Dendritic cell treated with granulocyte-macrophage colony-stimulating factor and Interleukin-4, amounts not matched to agents 40 ng/mL and 50 ng/mL, for 4 days (primary cell): ENCODE data around the gene THUMPD2.
"Not testable (repeated sequence)": the region's sequence is repeated elsewhere in the genome, so short reads cannot be mapped to it uniquely, and the experiment has no call there.

ENCODE experiments used
- H3K27ac Mint-ChIP-seq: one replicate; pipeline ENCODE4 v1.8.0; 2022; ENCODE audit warnings: mild to moderate bottlenecking, mixed read lengths
- H3K27me3 Mint-ChIP-seq: one replicate; pipeline ENCODE4 v1.8.0; 2022; ENCODE audit warnings: mild to moderate bottlenecking, mixed read lengths
- H3K36me3 Mint-ChIP-seq: one replicate; pipeline ENCODE4 v1.8.0; 2022; ENCODE audit warnings: low read depth, mixed read lengths
- H3K4me1 Mint-ChIP-seq: one replicate; pipeline ENCODE4 v1.8.0; 2022; ENCODE audit warnings: low read depth, mixed read lengths
- H3K4me3 Mint-ChIP-seq: one replicate; pipeline ENCODE4 v1.8.0; 2022; ENCODE audit warnings: mild to moderate bottlenecking, moderate library complexity, mixed read lengths
- H3K9me3 Mint-ChIP-seq: one replicate; pipeline ENCODE4 v1.8.0; 2022; ENCODE audit warnings: mixed read lengths
- intact Hi-C: fragments of 100-400 bp; cut with micrococcal nuclease; formaldehyde crosslinking; loops from one replicate; pipeline ENCODE4 v1.15.0; 2022

The THUMPD2 gene

DNA sequence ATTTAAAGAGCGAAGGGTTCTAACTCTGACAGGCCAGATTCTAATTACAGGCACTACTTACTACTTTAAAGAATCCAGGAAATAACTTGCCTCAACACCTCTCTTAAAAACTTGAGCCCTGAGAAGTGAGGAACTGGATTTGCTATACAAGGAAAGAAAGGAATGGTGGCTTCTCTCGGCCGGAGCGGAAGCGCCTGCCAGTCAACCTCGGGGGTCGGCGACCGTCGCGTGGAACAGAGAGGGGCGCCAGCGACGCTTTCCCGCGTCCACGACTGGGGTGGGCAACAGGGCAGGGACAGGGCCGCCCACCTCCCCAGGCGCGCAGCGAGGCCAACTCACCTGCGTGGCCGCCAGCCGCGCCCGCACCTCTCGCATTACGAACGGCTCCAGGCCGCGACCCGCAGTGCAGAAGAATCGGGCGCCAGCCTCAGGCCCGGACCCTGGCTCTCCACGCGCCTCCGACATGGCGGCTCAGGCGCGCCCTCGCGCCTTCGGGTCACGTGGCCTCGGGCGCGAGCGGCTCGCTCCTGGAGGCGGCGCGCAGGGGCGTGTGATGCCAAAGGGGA, at the start of gene THUMPD2:
Gene THUMPD2 (minus strand): TSS at position 484 of the 566 bp plus-strand sequence. CDS start 19 bp downstream, at position 465.
- Mint-ChIP-seq H3K27ac (peak within 1 kb of the TSS; percentile 95), H3K27me3 (peaks cover 2% of the 10 kb centered on the region), H3K4me3 (peak within 1 kb of the TSS; percentile 88), H3K36me3 (peaks cover 7% of the 10 kb centered on the region), H3K9me3 (no peaks in the 10 kb centered on the region), H3K4me1 (peaks cover 62% of the 10 kb centered on the region)
- intact Hi-C loops = loop anchor here (5.0 kb wide), 1 partner anchor 342 kb away; the partner anchor contains the start of gene MAP4K3

DNA sequence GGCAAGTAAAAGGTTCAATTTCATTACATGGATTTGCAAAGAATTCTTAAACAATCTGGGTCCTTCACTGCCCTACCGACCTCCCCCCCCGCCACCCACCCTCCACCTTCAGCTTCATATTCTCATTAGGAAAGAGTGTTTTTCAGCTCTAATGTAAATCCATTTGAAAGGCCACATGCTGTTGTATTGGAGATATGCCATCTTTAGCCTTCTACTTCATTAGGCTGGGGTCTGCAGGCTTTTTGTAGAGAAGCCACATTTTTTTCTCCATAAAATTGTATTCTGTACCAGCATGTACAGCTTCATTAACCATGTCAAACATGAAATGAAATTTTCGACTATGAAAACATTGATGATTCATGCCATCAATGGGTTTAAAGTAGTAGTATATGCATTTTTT, 42.8 kb upstream of the THUMPD2 start:
- no peaks in the 10 kb centered on the region for H3K27me3 Mint-ChIP-seq
- no peak overlapping the region for H3K4me3 Mint-ChIP-seq
- H3K27ac Mint-ChIP-seq = no peak overlapping the region
- no peaks in the 10 kb centered on the region for H3K4me1 Mint-ChIP-seq
- intact Hi-C loops = no loop called here
- no peaks in the 10 kb centered on the region for H3K36me3 Mint-ChIP-seq
- H3K9me3 Mint-ChIP-seq = no peaks in the 10 kb centered on the region

- no peaks in the 10 kb centered on the region for H3K4me1 Mint-ChIP-seq
- H3K4me3 Mint-ChIP-seq = no peak overlapping the region
- intact Hi-C loops = no loop called here
- H3K27me3 Mint-ChIP-seq = no peaks in the 10 kb centered on the region
- no peaks in the 10 kb centered on the region for H3K36me3 Mint-ChIP-seq
- no peak overlapping the region for H3K27ac Mint-ChIP-seq
- H3K9me3 Mint-ChIP-seq = peaks cover 20% of the 10 kb centered on the region
Measured at GRCh38 chr2:39816845-39817244, 37.8 kb upstream of the THUMPD2 start.

DNA sequence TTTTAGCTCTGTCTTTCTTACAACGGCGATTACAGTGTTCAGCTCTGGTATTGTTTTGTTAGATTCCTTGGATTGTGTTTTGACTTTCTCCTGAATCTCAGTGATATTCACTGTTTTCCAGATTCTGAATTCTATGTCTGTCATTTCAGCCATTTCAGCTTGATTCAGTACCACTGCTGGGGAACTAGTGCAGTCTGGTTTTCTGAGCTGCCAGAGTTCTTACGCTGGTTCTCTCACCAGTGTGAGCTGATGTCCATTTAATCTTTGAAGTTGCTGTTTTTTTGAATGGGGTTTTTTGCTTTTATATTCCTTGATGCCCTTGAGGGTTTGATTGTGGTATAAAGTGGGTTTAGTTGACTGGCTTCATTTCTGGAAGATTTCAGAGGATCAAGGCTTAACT, 37.4 kb upstream of the THUMPD2 start:
- Mint-ChIP-seq H3K27me3 (no peaks in the 10 kb centered on the region), H3K27ac (no peak overlapping the region), H3K9me3 (peaks cover 24% of the 10 kb centered on the region), H3K36me3 (no peaks in the 10 kb centered on the region), H3K4me1 (no peaks in the 10 kb centered on the region), H3K4me3 (no peak overlapping the region)
- intact Hi-C loops = no loop called here

GRCh38 chr2:39805936-39806608, 27.0 kb upstream of the THUMPD2 start:
- peaks cover 42% of the 10 kb centered on the region for H3K9me3 Mint-ChIP-seq
- H3K4me3 Mint-ChIP-seq = no peak overlapping the region
- intact Hi-C loops = no loop called here
- no peaks in the 10 kb centered on the region for H3K27me3 Mint-ChIP-seq
- H3K4me1 Mint-ChIP-seq = no peaks in the 10 kb centered on the region
- H3K27ac Mint-ChIP-seq = no peak overlapping the region
- H3K36me3 Mint-ChIP-seq = no peaks in the 10 kb centered on the region

DNA sequence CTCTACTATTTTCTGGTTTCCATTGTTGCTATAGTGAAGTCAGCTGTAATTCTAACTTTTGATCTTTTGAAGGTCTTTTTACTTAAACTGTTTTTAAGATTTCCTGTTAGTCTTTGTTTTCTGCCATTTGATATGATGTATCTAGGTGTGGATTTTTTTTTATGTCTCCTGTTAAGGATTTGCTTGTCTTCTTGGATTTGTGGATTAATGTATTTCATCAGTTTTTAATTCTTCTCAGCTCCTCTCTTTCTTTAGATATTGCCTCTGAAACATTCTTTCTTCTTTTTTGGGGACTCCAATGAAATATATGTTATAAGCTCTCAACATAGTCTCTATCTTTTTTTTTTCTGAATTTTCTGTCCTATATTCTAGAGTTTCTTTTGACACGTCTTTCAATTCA, 24.8 kb upstream of the THUMPD2 start:
- no peaks in the 10 kb centered on the region for H3K36me3 Mint-ChIP-seq
- no peaks in the 10 kb centered on the region for H3K4me1 Mint-ChIP-seq

GRCh38 chr2:39800752-39801151, 21.7 kb upstream of the THUMPD2 start:
- Mint-ChIP-seq H3K27ac (no peak overlapping the region), H3K4me1 (no peaks in the 10 kb centered on the region), H3K9me3 (peaks cover 52% of the 10 kb centered on the region), H3K36me3 (no peaks in the 10 kb centered on the region), H3K4me3 (no peak overlapping the region), H3K27me3 (no peaks in the 10 kb centered on the region)
- intact Hi-C loops = no loop called here

More for the DNA sequence above, 24.8 kb upstream of the THUMPD2 start:
- Mint-ChIP-seq H3K9me3 (peaks cover 53% of the 10 kb centered on the region), H3K27me3 (no peaks in the 10 kb centered on the region), H3K27ac (no peak overlapping the region), H3K4me3 (no peak overlapping the region)
- intact Hi-C loops = no loop called here

GRCh38 chr2:39796134-39796533, 17.1 kb upstream of the THUMPD2 start:
- H3K4me3 Mint-ChIP-seq = no peak overlapping the region
- no peak overlapping the region for H3K27ac Mint-ChIP-seq
- H3K27me3 Mint-ChIP-seq = no peaks in the 10 kb centered on the region
- intact Hi-C loops = no loop called here
- no peaks in the 10 kb centered on the region for H3K4me1 Mint-ChIP-seq
- H3K36me3 Mint-ChIP-seq = no peaks in the 10 kb centered on the region
- peaks cover 38% of the 10 kb centered on the region for H3K9me3 Mint-ChIP-seq

- H3K4me1 Mint-ChIP-seq, H3K27ac Mint-ChIP-seq, H3K27me3 Mint-ChIP-seq, H3K4me3 Mint-ChIP-seq, intact Hi-C loops, H3K36me3 Mint-ChIP-seq: not testable (repeated sequence)
- H3K9me3 Mint-ChIP-seq = peaks cover 26% of the 10 kb centered on the region
Measured at GRCh38 chr2:39790216-39790818, 11.3 kb upstream of the THUMPD2 start.

DNA sequence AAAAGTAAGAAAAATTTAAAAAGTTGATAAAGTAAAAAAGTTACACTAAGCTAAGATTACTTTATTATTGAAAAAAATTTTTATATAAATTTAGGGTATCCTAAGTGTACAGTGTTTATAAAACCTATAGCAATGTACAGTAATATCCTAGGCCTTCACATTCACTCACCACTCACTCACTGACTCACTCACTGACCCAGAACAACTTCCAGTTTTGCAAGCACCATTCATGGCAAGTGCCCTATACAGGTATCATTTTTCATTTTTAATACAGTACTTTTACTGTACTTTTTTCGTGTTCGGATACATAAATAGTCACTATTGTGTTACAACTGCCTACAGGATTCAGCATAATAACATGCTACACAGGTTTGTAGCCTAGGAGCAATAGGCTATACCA, 8.9 kb upstream of the THUMPD2 start:
- intact Hi-C loops = no loop called here
- peaks cover 23% of the 10 kb centered on the region for H3K9me3 Mint-ChIP-seq
- H3K36me3 Mint-ChIP-seq = peaks cover 4% of the 10 kb centered on the region
- H3K27me3 Mint-ChIP-seq = no peaks in the 10 kb centered on the region
- no peak overlapping the region for H3K4me3 Mint-ChIP-seq
- H3K27ac Mint-ChIP-seq = no peak overlapping the region
- H3K4me1 Mint-ChIP-seq = peaks cover 14% of the 10 kb centered on the region

DNA sequence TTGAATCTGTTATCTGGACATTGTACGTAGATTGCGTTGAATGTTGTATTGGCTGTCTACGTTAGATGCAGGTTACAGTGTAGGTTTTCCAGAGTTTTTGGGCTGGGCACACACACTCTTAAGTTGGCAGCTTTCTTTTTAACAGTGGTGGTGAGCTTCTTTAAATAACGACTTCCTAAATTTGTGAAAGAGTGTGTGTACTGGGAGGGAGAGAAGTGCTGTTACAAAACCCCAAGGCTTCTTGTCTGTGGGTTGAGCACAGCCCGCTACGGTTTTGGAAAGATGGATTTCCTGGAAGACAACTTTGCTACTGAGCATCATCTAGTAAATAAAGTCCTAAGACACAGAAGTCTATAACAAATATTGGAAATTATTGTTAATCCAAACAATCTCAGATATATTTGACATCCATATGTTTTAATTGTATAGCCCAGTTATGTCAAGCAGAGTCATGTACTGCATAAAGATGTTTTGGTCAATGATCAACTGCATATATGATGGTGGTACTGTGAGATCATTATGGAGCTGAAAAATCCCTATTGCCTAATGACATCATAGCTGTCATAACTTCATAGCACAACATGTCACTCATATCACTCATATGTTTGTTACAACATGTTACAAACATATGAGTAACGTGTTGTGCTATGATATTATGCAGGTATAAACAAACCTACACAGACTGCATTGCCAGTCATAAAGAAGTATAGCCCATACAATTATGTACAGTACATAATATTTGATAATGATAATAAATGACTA, 7.9 kb upstream of the THUMPD2 start:
- H3K9me3 Mint-ChIP-seq = peaks cover 22% of the 10 kb centered on the region
- no peaks in the 10 kb centered on the region for H3K27me3 Mint-ChIP-seq
- H3K27ac Mint-ChIP-seq = no peak overlapping the region
- H3K4me3 Mint-ChIP-seq = no peak overlapping the region
- peaks cover 23% of the 10 kb centered on the region for H3K4me1 Mint-ChIP-seq
- intact Hi-C loops = no loop called here
- H3K36me3 Mint-ChIP-seq = peaks cover 4% of the 10 kb centered on the region

GRCh38 chr2:39782591-39782990, 3.5 kb upstream of the THUMPD2 start:
- H3K27me3 Mint-ChIP-seq = peaks cover 2% of the 10 kb centered on the region

DNA sequence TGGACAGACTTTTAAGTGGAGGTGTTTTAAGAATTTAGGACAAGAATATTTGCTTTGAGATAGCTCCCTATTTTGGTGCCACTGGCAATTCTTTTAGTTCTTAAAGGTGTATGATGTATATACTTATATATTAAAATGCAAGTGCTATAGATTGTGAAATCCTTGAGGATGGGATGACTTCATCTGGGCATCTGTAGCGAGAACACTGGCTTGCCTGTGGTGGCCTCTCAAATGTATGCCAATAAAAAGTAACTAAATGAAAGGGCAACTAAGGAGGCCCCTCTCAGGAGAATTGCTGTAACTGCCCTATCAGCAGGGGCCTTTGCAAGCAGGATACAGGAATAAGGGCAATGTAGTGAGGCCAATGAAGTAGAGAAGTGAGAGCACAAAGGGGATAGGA, 2.6 kb upstream of the THUMPD2 start:
- Mint-ChIP-seq H3K27ac (peak overlapping the region; percentile 67), H3K4me3 (no peak overlapping the region), H3K27me3 (peaks cover 2% of the 10 kb centered on the region), H3K9me3 (no peaks in the 10 kb centered on the region), H3K36me3 (peaks cover 7% of the 10 kb centered on the region), H3K4me1 (peaks cover 58% of the 10 kb centered on the region)
- intact Hi-C loops = no loop called here

More at GRCh38 chr2:39782591-39782990, 3.5 kb upstream of the THUMPD2 start:
- Mint-ChIP-seq H3K4me1 (peaks cover 57% of the 10 kb centered on the region), H3K27ac (peak overlapping the region; percentile 67), H3K4me3 (no peak overlapping the region), H3K36me3 (peaks cover 7% of the 10 kb centered on the region), H3K9me3 (no peaks in the 10 kb centered on the region)
- intact Hi-C loops = no loop called here
